Hindlimb muscle (tissue), 1 donor: ENCODE measurements around the gene CSH1. TPM values are rescaled to one million over a fixed set of nuclear protein-coding genes. Genes with fewer than 3 reads are reported as not detected.
"Not testable (repeated sequence)": the region's sequence is repeated elsewhere in the genome, so short reads cannot be mapped to it uniquely, and the experiment has no call there.

Experiments
- DNase-seq: peaks from one replicate; pipeline ENCODE4 v3.0.0-alpha.2; 2013
- polyA plus RNA-seq: library from polyadenylated mRNA; unstranded; fragments of 120-200 nt; gene quantifications from one replicate; pipeline ENCODE4 v1.2.1, GENCODE V29; 2013; ENCODE audit not compliant: insufficient read length

The CSH1 gene
- polyA plus RNA-seq, 1 donor = 0.50 TPM

GRCh38 chr17:63901971-63902370 is 5.6 kb upstream of the CSH1 start:
- DNase-seq = not testable (repeated sequence)

DNA sequence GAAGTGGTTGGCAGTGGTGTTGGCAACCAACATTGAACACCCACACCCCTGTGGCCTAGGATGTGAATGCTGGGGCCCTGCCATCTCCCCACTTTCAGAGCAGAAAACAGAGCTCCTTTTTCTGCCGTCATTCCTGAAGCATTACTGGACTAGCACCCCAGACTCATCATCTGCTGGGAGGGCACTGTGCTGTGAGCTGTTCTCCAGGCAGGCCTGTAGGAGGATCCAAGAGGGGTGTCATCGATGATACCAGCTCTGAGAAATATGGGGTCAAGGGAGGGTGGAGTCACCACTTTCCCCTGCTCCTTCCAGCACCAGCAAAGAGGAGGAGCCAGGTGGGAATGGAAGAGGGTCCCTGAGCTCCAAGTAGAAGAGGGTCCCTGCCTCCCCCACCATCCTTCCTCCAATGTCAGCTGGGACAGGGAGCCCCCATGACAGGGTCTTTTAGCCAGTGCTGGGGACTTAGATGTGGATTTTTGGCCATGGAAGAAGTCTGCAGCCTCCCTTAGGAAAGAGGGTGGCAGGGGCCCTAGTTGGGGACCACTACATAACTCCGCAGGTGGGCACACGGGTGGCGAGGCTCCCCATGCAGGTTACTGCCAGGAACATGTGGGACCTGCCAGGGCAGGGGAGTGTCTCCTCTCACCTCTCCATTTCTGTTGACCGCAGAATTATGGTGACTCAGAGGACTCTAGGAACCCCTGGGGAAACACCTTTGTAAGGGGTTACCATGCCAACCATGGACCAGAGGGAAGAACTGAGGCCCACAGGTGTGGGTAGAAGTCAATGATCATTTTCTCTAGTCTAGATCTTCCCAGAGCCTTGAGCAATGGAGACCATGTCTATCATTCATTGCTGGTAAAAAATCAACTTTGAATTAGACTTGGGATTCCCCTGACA is 2.8 kb upstream of the CSH1 start:
- DNase-seq = not testable (repeated sequence)

GRCh38 chr17:63894821-63895220 is 1.6 kb downstream of the CSH1 start:
- DNase-seq = not testable (repeated sequence)

DNA sequence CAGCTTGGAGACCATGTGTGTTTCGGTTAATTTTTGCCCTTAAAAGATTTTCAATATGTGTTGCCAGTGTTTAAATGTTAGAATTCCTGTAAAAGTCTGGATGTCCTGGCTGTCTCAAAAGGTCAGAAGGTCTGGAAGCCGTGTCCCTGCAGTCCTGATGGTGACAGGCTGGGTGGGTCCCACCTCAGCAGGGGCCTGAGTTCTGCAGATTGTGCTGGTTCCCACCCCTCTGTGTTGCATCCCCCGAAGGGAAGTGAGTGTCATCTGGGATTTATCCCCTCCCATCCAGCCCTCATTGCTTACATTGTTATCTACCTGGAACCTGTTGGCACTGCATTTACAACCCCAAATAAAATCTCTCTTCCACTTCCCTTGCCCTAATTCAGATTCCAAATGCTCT is 2.4 kb downstream of the CSH1 start:
- DNase-seq = not testable (repeated sequence)

- not testable (repeated sequence) for DNase-seq
Measured at GRCh38 chr17:63892316-63893037, 3.9 kb downstream of the CSH1 start.

DNA sequence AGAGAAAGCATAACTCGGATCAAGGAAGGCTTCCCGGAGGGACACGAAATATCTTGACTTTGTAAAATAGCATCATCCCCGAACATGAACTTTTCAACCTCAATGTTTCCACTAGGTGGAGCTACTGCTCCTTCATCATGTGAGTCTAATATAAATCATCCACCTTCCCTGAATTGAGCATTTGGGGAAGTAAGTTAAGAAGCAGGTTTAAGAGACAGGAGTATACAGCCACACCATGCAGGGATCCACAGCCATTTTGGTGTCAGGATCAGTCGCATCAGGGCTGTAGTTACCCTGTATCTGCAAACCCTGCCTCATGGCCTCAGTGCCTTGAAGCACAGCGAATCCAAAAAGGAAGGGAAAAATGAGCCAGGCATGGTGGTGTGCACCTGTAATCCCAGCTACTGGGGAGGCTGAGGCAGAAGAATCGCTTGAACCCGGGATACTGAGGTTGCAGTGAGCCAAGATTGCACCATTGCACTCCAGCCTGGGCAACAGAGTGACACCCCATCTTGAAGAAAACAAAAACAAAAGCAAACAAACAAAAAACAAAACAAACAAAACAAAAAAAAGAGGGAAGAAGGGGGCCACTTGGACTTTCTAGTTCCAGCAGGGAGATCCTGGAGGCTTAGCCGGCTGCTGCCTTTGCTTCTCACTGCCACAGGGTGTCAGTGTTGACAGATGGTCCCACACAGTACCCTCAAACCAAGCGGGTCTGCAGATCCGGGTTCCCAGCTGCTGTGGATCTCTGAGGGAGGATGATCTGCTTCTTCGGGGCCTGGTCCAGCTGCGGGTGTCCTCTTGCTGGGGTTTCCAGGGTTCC is 7.1 kb downstream of the CSH1 start:
- not testable (repeated sequence) for DNase-seq

- not testable (repeated sequence) for DNase-seq
Measured at GRCh38 chr17:63885119-63885518, 11.3 kb downstream of the CSH1 start.

GRCh38 chr17:63882626-63883126 is 13.7 kb downstream of the CSH1 start:
- DNase-seq = not testable (repeated sequence)

GRCh38 chr17:63881935-63882601 is 14.3 kb downstream of the CSH1 start, which contains the start of gene GH2:
TSS of gene GH2 (minus strand) at chr17:63881944. CDS start at chr17:63881801, 143 bp downstream.
- peak; percentile 29 for DNase-seq

GRCh38 chr17:63881337-63881736 is 15.0 kb downstream of the CSH1 start:
- DNase-seq = not testable (repeated sequence)

DNA sequence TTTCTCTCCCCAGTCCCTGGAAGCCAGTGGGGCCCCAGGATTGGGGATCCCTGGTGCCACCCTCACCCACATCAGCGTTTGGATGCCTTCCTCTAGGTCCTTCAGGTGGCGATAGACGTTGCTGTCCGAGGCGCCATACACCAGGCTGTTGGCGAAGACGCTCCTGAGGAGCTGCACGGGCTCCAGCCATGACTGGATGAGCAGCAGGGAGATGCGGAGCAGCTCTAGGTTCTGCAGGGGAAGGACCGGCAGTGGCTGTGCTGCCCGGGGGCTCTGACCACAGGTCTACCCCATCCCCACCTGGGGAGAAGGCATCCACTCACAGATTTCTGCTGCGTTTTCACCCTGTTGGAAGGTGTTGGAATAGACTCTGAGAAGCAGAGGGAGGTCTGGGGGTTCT is 15.7 kb downstream of the CSH1 start:
- DNase-seq = no peak

- not testable (repeated sequence) for DNase-seq
Measured at GRCh38 chr17:63878413-63878812, 18.0 kb downstream of the CSH1 start.

DNA sequence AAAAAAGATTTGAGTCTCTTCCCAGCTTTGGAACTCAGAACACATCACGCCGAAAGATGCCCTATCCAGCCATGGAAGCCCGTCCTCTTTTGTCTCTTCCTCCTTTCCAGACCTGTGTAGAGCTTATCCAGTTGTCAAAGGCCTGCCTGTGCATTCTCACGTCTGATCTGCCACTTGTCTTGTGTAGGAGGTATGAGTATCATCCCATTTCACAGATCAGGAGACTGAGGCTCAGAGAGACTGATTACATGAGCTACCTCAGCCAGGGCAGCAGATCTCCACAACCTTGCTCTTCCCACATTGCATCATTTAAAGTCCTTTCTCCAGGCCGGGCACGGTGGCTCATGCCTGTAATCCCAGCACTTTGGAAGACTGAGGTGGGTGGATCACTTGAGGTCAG is 21.7 kb downstream of the CSH1 start:
- not testable (repeated sequence) for DNase-seq

DNA sequence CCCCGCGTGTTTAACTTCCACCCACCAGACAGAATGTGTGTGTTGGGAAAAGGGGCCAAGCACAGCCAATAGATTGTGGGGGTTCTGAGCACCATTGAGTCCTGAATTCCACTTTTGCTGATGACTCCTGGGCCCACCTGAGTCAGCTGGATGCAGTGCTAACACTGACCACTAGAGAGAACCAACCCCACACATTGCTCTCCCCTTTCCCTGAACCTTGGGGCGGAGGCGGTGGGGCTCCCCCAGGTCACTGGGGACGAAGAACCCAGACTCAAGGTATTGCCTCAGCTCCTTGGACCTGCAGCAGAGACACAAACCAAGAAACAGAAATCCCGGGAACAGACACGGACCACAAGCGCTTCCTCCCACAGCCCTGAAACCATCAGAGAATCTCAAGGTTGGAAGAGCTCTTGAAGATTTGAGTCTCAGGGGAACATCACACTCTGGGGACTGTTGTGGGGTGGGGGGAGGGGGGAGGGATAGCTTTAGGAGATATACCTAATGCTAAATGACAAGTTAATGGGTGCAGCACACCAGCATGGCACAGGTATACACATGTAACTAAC is 22.2 kb downstream of the CSH1 start:
- not testable (repeated sequence) for DNase-seq

DNA sequence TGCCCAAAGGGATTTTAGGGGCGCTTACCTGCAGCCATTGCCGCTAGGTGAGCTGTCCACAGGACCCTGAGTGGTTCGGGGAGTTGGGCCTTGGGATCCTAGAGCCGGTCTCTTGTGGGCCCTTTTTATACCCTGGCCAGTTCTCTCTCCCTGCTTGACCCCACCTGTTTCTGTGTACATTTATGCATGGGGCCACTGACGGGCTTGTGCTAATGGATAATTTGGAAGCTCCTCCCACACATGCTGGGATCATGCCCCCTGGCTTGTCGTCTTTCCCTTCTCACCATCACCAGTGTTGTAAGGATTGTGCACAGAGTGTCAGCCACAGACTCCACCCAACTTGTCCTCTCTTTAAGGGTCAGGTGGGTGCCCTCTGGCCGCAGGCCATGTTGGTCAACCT is 22.8 kb downstream of the CSH1 start, which contains the start of gene CSH2:
Gene CSH2 (minus strand): TSS at position 101 of the 400 bp plus-strand sequence. CDS start 63 bp downstream, at position 38.
- not testable (repeated sequence) for DNase-seq

DNA sequence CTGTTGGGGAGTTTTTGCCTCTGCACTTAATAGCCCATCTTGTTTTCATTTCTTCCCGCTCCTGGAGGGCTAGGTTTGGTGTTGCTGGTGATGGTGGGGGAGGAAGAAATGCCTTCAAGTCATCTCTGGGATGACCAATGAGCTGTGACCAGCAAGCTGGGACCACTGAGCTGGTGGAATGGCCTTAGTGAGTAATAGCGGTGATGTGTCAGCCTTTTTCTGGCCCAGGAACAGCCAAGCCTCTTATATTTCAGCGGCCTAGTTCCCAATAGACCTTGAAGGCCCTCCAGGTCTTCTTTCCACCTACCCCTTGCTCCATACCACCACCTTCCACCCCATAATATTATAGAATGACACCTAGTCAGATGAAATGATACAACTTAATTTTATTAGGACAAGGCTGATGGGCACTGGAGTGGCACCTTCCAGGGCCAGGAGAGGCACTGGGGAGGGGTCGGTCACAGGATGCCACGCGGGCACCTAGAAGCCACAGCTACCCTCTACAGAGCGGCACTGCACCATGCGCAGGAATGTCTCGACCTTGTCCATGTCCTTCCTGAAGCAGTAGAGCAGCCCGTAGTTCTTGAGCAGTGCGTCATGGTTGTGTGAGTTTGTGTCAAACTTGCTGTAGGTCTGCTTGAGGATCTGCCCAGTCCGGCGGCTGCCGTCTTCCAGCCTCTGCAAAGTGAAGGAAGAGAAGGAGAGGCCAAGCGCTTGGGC is 24.6 kb downstream of the CSH1 start:
- not testable (repeated sequence) for DNase-seq

GRCh38 chr17:63870292-63870665 is 26.1 kb downstream of the CSH1 start:
- not testable (repeated sequence) for DNase-seq

- DNase-seq = not testable (repeated sequence)
Measured at GRCh38 chr17:63869491-63870291, 26.7 kb downstream of the CSH1 start.

- DNase-seq = not testable (repeated sequence)
Measured at GRCh38 chr17:63866625-63867024, 29.7 kb downstream of the CSH1 start.

GRCh38 chr17:63859257-63859656 is 37.1 kb downstream of the CSH1 start:
- no peak for DNase-seq
